HepG2 (cell line): ENCODE results near the gene HLA-DQB2. TPM values are rescaled to one million over a fixed set of nuclear protein-coding genes. Genes with fewer than 3 reads are reported as not detected.

Experiments
- ATF1 ChIP-seq: IDR thresholded peaks from 2 replicates; pipeline ENCODE4 v1.6.1; 2016; ENCODE audit warnings: mild to moderate bottlenecking, control low read depth
- CTCF ChIP-seq: sonication (generic); formaldehyde crosslinking; IDR thresholded peaks from 2 replicates; pipeline ENCODE4 v1.5.0; 2020; ENCODE audit warnings: mild to moderate bottlenecking, missing genetic modification reagents, moderate library complexity
- FOXP4 ChIP-seq: sonication (generic); formaldehyde crosslinking; IDR thresholded peaks from 2 replicates; pipeline ENCODE4 v1.4.0; 2020; ENCODE audit warnings: missing genetic modification reagents
- GZF1 ChIP-seq: sonication (generic); formaldehyde crosslinking; IDR thresholded peaks from 2 replicates; pipeline ENCODE4 v1.5.1; 2020; ENCODE audit warnings: mild to moderate bottlenecking, missing genetic modification reagents
- PRPF4 ChIP-seq: fragments of 200-400 bp; formaldehyde crosslinking; IDR thresholded peaks from 2 replicates; pipeline ENCODE4 v1.6.1; 2016; ENCODE audit warnings: low read length, low read depth; ENCODE audit not compliant: poor library complexity, severe bottlenecking
- SALL1 ChIP-seq: sonication (generic); formaldehyde crosslinking; IDR thresholded peaks from 2 replicates; pipeline ENCODE4 v1.8.0; 2022; ENCODE audit warnings: mild to moderate bottlenecking, missing genetic modification reagents
- SNRNP70 ChIP-seq: fragments of 200-400 bp; formaldehyde crosslinking; IDR thresholded peaks from 2 replicates; pipeline ENCODE4 v1.6.1; 2017; ENCODE audit warnings: mild to moderate bottlenecking, low read depth, low read length, moderate library complexity
- SOX5 ChIP-seq: IDR thresholded peaks from 2 replicates; pipeline ENCODE4 v1.6.1; 2016; ENCODE audit warnings: borderline replicate concordance
- SP140L ChIP-seq: sonication (generic); formaldehyde crosslinking; IDR thresholded peaks from 2 replicates; pipeline ENCODE4 v1.4.0; 2020; ENCODE audit warnings: missing genetic modification reagents, borderline replicate concordance
- ZFP36 ChIP-seq: fragments of 150-350 bp; IDR thresholded peaks from 2 replicates; pipeline ENCODE4 v1.6.1; 2018; ENCODE audit warnings: borderline replicate concordance, low read length, low read depth; ENCODE audit not compliant: partially characterized antibody
- ZNF460 ChIP-seq: sonication (generic); formaldehyde crosslinking; IDR thresholded peaks from 2 replicates; pipeline ENCODE4 v1.5.1; 2020; ENCODE audit warnings: missing genetic modification reagents, mild to moderate bottlenecking, borderline replicate concordance
- ZNF576 ChIP-seq: sonication (generic); formaldehyde crosslinking; IDR thresholded peaks from 2 replicates; pipeline ENCODE4 v1.4.0; 2020; ENCODE audit warnings: mild to moderate bottlenecking, missing genetic modification reagents
- ZNF670 ChIP-seq: sonication (generic); formaldehyde crosslinking; IDR thresholded peaks from 2 replicates; pipeline ENCODE4 v1.8.0; 2022; ENCODE audit warnings: mild to moderate bottlenecking, missing genetic modification reagents, borderline replicate concordance
- ZNF737 ChIP-seq: sonication (generic); formaldehyde crosslinking; IDR thresholded peaks from 2 replicates; pipeline ENCODE4 v1.5.0; 2020; ENCODE audit warnings: missing genetic modification reagents, mild to moderate bottlenecking, borderline replicate concordance
- polyA plus RNA-seq, 8 experiments: library from polyadenylated mRNA; depleted of rRNA in 3 of 8; stranded (reverse) in 7 of 8; unstranded in 1 of 8; fragments of >200 nt; fragmentation: Illumina TruSeq in 4 of 8; extraction: Trizol in 4 of 8; gene quantifications; 2 replicates each; pipeline versions ENCODE4 v1.2.1 to v1.2.3, GENCODE V29; 2011 to 2016; ENCODE audit warnings: low read depth in 4 of 8, missing spikeins in 1 of 8, mixed read lengths in 1 of 8; ENCODE audit not compliant: insufficient read depth in 1 of 8
- total RNA-seq, 5 experiments: library from RNA; depleted of rRNA; stranded (reverse); fragments of >200 nt; fragmentation: Illumina TruSeq; extraction: Trizol; gene quantifications; 2 replicates each; pipeline ENCODE4 v1.2.3, GENCODE V29; 2016; ENCODE audit warnings: low read depth in 1 of 5
- TF ChIP-seq, protein P1 (sequence below): sonication (generic); formaldehyde crosslinking; IDR thresholded peaks from 2 replicates; pipeline ENCODE4 v1.5.0; 2020; ENCODE audit warnings: mild to moderate bottlenecking, missing genetic modification reagents, borderline replicate concordance

The HLA-DQB2 gene
- total and polyA plus RNA-seq, 2 of the 13 experiments (the other 11 are each of a cell fraction or from before 2014, with no cell fraction given): not detected

DNA sequence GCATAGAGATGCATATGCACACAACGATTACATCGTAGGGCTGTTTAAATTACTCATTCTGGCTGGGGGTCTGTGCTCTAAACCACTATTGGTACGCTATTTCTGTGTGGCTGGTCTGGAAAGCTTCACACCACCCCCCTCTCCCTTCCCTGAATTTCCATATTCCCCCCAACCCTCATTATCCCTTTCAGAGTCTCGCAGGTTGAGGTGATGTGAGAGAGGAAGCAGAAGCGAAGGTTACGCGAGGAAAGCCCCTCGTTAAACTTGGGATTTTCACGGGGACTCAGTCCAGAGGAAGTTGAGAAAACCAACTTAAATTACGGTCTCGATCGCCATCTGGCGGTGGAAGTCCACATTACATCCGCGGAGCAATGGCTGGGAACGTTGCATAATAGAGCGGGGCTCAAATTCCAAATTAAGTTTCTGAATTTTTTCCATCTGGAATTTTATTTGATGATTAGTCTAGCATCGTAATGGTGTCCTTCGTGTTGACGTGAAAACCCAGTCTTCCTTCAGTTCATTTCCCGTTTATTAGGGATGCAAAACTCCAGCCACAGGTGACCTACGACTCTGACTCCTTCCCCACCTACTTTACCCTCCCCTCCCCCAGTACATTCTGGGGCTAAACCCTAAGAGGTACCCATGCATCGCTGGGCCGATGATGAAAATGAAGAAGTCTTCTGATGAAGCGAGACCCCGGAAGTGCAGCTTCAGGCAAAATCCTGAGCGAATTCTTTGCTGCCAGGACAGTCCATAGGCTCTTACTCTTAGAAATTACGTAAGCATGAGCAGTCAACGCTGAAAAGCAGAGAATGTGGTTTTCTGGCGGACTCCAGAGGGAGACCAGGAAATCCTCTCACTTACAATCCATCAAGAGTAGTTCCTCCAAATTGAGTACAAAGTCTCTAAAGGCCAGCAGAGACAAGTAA is 33.8 kb upstream of the HLA-DQB2 start (continued):
- TF ChIP-seq, protein P1, sequence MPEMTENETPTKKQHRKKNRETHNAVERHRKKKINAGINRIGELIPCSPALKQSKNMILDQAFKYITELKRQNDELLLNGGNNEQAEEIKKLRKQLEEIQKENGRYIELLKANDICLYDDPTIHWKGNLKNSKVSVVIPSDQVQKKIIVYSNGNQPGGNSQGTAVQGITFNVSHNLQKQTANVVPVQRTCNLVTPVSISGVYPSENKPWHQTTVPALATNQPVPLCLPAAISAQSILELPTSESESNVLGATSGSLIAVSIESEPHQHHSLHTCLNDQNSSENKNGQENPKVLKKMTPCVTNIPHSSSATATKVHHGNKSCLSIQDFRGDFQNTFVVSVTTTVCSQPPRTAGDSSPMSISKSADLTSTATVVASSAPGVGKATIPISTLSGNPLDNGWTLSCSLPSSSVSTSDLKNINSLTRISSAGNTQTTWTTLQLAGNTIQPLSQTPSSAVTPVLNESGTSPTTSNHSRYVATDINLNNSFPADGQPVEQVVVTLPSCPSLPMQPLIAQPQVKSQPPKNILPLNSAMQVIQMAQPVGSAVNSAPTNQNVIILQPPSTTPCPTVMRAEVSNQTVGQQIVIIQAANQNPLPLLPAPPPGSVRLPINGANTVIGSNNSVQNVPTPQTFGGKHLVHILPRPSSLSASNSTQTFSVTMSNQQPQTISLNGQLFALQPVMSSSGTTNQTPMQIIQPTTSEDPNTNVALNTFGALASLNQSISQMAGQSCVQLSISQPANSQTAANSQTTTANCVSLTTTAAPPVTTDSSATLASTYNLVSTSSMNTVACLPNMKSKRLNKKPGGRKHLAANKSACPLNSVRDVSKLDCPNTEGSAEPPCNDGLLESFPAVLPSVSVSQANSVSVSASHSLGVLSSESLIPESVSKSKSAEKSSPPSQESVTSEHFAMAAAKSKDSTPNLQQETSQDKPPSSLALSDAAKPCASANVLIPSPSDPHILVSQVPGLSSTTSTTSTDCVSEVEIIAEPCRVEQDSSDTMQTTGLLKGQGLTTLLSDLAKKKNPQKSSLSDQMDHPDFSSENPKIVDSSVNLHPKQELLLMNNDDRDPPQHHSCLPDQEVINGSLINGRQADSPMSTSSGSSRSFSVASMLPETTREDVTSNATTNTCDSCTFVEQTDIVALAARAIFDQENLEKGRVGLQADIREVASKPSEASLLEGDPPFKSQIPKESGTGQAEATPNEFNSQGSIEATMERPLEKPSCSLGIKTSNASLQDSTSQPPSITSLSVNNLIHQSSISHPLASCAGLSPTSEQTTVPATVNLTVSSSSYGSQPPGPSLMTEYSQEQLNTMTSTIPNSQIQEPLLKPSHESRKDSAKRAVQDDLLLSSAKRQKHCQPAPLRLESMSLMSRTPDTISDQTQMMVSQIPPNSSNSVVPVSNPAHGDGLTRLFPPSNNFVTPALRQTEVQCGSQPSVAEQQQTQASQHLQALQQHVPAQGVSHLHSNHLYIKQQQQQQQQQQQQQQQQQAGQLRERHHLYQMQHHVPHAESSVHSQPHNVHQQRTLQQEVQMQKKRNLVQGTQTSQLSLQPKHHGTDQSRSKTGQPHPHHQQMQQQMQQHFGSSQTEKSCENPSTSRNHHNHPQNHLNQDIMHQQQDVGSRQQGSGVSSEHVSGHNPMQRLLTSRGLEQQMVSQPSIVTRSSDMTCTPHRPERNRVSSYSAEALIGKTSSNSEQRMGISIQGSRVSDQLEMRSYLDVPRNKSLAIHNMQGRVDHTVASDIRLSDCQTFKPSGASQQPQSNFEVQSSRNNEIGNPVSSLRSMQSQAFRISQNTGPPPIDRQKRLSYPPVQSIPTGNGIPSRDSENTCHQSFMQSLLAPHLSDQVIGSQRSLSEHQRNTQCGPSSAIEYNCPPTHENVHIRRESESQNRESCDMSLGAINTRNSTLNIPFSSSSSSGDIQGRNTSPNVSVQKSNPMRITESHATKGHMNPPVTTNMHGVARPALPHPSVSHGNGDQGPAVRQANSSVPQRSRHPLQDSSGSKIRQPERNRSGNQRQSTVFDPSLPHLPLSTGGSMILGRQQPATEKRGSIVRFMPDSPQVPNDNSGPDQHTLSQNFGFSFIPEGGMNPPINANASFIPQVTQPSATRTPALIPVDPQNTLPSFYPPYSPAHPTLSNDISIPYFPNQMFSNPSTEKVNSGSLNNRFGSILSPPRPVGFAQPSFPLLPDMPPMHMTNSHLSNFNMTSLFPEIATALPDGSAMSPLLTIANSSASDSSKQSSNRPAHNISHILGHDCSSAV (CRISPR knock-in tag): no peak
- TF ChIP-seq SOX5 (CRISPR knock-in tag) (no peak), GZF1 (CRISPR knock-in tag) (no peak), PRPF4 (no peak), ZNF670 (CRISPR knock-in tag) (no peak), FOXP4 (CRISPR knock-in tag) (no peak), ZNF576 (CRISPR knock-in tag) (no peak), ZFP36 (peak; percentile 4), SALL1 (CRISPR knock-in tag) (peak; percentile 27; the same call in 1 of the 2 replicates), SNRNP70 (no peak), CTCF (peak; percentile 88), ZNF460 (CRISPR knock-in tag) (no peak), ATF1 (CRISPR knock-in tag) (no peak), ZNF737 (CRISPR knock-in tag) (no peak), SP140L (CRISPR knock-in tag) (no peak; the same call in 1 of the 2 replicates)
